HEK293 (cell line): ENCODE data around the gene RNF10.

Experiments used
- SP2 ChIP-seq: fragments of 450-650 bp; formaldehyde crosslinking; IDR thresholded peaks from 2 replicates; pipeline ENCODE4 v1.5.1; 2016; ENCODE audit warnings: missing biosample characterization, missing genetic modification characterization
- ZNF274 ChIP-seq, 2 experiments: fragments of 200-500 bp in 1 of 2; fragments of 450-650 bp in 1 of 2; sonication (Bioruptor generic) in 1 of 2; formaldehyde crosslinking in 1 of 2; IDR thresholded peaks; 2 replicates each; pipeline versions ENCODE4 v1.5.1 to v1.6.1; 2014 to 2016; ENCODE audit warnings: borderline replicate concordance in 1 of 2, inconsistent platforms in 1 of 2, low read length in 1 of 2, missing biosample characterization in 1 of 2, missing genetic modification characterization in 1 of 2
- ZNF629 ChIP-seq: fragments of 450-650 bp; formaldehyde crosslinking; IDR thresholded peaks from 2 replicates; pipeline ENCODE4 v1.5.1; 2017; ENCODE audit warnings: missing biosample characterization, missing genetic modification characterization

DNA sequence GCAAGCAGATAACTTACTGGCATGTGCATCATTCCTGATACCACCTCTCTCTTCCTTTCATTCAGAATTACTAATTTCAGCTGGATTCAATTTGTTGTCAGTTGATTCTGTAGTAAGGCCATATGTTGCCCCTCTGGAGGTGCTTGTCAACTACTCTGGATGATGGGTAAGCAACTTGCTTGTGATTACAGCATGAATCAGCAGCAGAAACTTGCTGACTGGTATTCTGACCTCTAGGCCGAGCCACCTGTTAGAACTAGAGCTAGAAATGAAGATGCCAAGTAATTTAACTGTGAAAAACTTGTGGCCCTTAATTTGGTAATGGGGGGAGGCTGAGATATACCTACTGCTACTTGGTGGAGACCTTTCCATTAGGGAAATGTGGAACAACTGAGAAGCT lies 5.1 kb downstream of the RNF10 start:
- TF ChIP-seq SP2 (tag by site-specific recombination) (no peak), ZNF274 (IDR thresholded peaks at IDR 0.05; ENCODE audit: low read length) (no peak), ZNF274 (tag by site-specific recombination; IDR thresholded peaks at IDR 0.05; ENCODE audit: borderline replicate concordance) (no peak), ZNF629 (tag by site-specific recombination) (no peak)
